ENCODE results near the gene LEKR1. TPM values are rescaled to one million over a fixed set of nuclear protein-coding genes. Genes with fewer than 3 reads are reported as not detected.
"Not testable (repeated sequence)": the region's sequence is repeated elsewhere in the genome, so short reads cannot be mapped to it uniquely, and the experiment has no call there.

LEKR1 gene
- polyA plus RNA-seq, 3 donors from 2014 or later, result 1.6 to 2.1 TPM; not detected in 1

DNA sequence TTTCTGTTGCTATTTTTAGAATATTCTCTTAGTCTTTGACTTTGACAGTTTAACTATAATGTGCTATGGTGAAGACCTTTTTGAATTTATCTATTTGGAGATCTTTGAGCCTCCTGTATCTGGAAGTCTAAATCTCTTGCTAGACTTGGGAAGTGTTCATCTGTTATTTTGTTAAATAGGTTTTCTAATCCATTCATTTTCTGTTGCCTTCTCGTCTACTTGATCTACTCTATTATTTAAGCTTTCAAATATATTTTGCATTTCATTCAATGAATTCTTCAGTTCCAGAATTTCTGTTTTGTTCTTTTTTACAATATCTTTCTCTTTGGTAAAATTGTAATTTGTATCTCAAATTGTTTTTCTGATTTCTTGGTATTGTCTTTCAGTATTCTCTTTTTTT lies 47.8 kb downstream of the LEKR1 start:
- peaks cover 31 to 59% (median 50%) of the 10 kb centered on the region in 6 donors for H3K9me3 Mint-ChIP-seq
- H3K4me3 Mint-ChIP-seq, result no peak overlapping the region
- no peaks in the 10 kb centered on the region for H3K4me1 Mint-ChIP-seq
- no peak for DNase-seq
- peaks cover 0 to 13% (median 11%) of the 10 kb centered on the region in 3 donors for H3K36me3 Mint-ChIP-seq
- peaks cover 0 to 1% (median 0%) of the 10 kb centered on the region in 3 donors for H3K27me3 Mint-ChIP-seq (ENCODE audit: low read depth in 3 of 3)
- H3K27ac Mint-ChIP-seq, result no peak overlapping the region

DNA sequence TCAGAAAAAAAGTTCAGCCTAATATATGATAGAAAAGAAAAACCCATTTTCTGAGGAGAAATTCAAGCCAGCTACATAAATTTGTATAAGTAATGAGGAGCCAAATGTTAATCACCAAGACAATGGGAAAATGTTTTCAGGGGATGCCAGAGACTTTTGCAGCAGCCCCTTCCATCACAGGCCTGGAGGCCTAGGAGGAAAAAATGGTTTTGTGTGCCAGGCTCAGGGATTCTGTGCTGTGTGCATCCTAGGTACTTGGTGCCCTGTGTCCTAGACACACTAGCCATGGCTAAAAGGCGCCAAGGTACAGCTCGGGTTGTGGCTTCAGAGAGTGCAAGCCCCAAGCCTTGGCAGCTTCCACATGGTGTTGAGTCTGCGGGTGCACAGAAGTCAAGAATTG lies 53.3 kb downstream of the LEKR1 start:
- not testable (repeated sequence) for H3K27ac Mint-ChIP-seq; H3K4me3 Mint-ChIP-seq; H3K4me1 Mint-ChIP-seq; DNase-seq; H3K27me3 Mint-ChIP-seq (ENCODE audit: low read depth in 3 of 3)
- Mint-ChIP-seq H3K9me3 (peaks cover 30 to 63% (median 45%) of the 10 kb centered on the region in 6 donors), H3K36me3 (peaks cover 3 to 14% (median 7%) of the 10 kb centered on the region in 3 donors)

DNA sequence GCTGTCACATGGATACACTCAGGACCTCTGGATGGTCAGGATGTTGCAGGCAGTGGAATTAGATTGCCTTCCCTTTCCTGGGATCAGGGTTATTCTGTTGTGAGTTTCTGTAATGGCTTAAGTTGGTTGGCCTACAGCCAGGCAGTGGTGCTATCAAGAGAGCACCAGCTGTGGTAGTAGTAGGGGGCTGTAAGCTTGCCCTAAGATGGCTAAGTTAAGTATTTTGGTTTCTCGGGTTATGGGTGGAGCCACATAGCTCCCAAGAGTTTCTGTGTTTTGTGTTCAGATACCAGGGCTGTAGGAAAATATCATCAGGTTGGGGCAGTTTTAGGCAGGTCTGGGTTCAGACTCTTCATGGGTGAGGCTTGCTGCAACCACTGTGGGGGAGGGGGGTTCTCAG lies 59.6 kb downstream of the LEKR1 start:
- no peak for DNase-seq
- Mint-ChIP-seq H3K27ac (no peak overlapping the region), H3K9me3 (peaks cover 0 to 21% (median 15%) of the 10 kb centered on the region in 6 donors), H3K36me3 (no peaks in the 10 kb centered on the region), H3K4me3 (no peak overlapping the region), H3K4me1 (no peaks in the 10 kb centered on the region), H3K27me3 (ENCODE audit: low read depth in 3 of 3) (no peaks in the 10 kb centered on the region)

DNA sequence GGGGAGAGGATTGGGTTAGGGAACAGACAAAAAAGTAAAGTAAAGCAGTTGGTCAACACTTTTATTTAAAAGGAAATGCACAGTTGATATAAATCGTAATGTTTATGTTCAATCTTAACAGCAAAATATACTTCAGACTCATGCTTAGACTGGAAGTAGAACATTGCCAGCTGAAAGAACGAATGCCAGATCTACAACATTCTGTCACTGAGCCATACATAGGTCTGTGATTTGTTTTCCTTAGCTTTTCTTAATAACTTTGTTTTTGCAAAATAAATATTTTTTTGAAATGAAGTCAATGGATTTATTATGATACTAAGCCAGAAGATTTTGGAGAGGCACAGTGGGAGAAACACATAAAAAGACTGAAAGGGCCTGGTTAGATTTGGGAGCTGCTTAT lies 62.0 kb downstream of the LEKR1 start:
- Mint-ChIP-seq H3K4me3 (no peak overlapping the region), H3K9me3 (peaks cover 0 to 19% (median 13%) of the 10 kb centered on the region in 6 donors), H3K36me3 (no peaks in the 10 kb centered on the region), H3K4me1 (no peaks in the 10 kb centered on the region), H3K27ac (no peak overlapping the region), H3K27me3 (ENCODE audit: low read depth in 3 of 3) (no peaks in the 10 kb centered on the region)
- no peak for DNase-seq

DNA sequence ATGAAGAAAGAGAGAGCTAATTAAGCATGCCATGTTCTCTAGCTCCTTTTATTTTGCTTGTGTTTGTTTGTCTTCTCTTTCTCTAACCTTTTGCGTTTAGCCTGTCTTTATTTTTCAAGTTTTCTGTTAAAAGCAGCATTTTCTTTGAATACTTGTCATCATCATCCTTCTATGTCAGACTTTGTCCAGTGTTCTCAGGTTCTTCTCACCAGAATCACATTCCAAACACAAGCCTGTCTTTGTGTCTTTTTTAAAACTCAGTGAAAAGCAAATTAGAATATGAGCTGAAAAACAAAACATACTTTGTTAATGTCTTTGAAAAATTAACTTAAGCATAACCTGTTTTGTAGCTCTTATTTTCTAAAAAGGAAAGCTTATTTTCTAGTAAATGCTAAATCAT lies 62.4 kb downstream of the LEKR1 start:
- Mint-ChIP-seq H3K4me1 (no peaks in the 10 kb centered on the region), H3K27ac (no peak overlapping the region), H3K4me3 (no peak overlapping the region), H3K36me3 (peaks cover 0 to under 1% (median 0%) of the 10 kb centered on the region in 3 donors), H3K9me3 (peaks cover 0 to 17% (median 10%) of the 10 kb centered on the region in 6 donors), H3K27me3 (ENCODE audit: low read depth in 3 of 3) (no peaks in the 10 kb centered on the region)
- no peak for DNase-seq

DNA sequence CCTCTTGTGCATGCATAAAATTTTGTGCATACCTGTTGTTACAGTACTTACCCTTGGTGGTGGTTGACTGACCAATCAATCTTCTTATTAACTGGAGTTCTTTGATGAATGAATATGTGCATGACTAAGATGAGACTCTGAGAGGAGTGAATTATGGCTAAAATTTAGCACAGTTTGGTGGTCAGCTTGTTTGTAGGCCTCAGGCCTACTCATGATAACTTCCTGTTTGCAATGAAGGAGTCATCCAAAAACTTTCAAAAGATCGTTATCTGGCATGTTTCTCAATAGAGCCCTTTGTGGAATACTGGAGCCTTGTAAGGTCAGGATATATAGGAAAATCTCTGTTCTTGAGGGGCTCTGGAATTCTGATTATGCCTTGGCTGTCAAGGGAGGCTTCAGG lies 66.5 kb downstream of the LEKR1 start:
- H3K27ac Mint-ChIP-seq, result no peak overlapping the region
- peaks cover 0 to 3% (median under 1%) of the 10 kb centered on the region in 6 donors for H3K9me3 Mint-ChIP-seq
- H3K4me3 Mint-ChIP-seq, result no peak overlapping the region
- peaks cover 0 to 4% (median 4%) of the 10 kb centered on the region in 3 donors for H3K36me3 Mint-ChIP-seq
- no peak for DNase-seq
- H3K4me1 Mint-ChIP-seq, result no peaks in the 10 kb centered on the region
- H3K27me3 Mint-ChIP-seq (ENCODE audit: low read depth in 3 of 3), result peaks cover 0 to 2% (median 0%) of the 10 kb centered on the region in 3 donors

DNA sequence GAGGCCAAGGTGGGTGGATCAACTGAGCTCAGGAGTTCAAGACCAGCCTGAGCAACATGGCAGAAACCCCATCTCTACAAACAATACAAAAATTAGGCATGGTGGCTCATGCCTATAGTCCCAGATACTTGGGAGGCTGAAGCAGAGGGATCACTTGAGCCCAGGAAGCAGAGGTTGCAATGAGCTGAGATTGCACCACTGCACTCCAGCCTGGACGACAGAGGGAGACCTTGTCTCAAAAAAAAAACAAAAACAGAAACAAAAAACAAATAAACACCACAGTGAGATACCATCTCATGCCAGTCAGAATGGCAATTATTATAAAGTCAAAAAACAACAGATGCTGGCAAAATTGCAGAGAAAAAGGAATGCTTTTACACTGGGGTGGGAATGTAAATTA lies 69.2 kb downstream of the LEKR1 start:
- H3K4me1 Mint-ChIP-seq; H3K27ac Mint-ChIP-seq; DNase-seq; H3K4me3 Mint-ChIP-seq; H3K9me3 Mint-ChIP-seq; H3K36me3 Mint-ChIP-seq; H3K27me3 Mint-ChIP-seq (ENCODE audit: low read depth in 3 of 3): not testable (repeated sequence)

DNA sequence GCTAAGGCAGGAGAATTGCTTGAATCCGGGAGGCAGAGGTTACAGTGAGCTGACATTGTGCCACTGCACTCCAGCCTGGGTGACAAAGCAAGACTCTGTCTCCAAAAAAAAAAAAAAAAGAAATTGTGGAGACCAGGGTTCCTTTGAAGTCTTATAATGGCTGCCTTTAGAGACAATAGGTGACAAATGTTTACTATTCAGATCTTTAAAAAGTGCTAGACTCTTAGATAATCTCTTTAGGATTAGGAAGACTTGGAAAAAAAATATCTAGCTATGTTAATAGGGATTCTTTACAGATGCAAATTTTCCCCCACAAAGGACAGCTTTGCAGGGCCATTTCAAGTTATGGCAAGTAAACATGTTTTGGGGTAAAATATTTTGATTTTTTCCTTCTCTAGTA lies 71.7 kb downstream of the LEKR1 start:
- H3K36me3 Mint-ChIP-seq; H3K27me3 Mint-ChIP-seq (ENCODE audit: low read depth in 3 of 3); H3K4me3 Mint-ChIP-seq: not testable (repeated sequence)

DNA sequence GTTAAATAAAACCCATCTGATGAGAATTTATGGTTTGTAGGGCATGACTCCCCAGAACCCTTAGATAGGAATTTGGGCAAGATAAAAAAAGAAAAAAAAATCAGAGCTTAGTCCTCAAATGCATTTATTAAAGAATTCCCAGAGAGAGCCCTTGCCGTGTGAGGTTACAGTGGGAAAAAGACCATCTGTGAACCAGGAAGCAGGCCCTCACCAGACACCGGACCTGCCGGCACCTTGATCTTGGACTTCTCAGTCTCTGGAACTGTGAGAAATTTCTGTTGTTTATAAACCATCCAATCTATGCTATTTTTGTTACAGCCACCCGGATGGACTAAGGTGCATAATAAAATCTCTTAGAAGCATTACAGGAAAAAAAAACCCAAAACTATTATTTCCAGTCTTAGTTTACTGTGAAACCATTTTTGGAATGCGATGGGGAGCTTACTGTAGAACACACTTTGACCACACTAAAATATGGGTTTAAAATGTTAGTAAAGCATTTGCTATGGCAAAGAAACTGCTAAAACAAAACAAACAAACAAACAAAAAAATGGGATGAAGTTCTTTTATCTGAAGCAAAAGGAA lies 72.2 kb downstream of the LEKR1 start:
- peaks cover 0 to 2% (median 0%) of the 10 kb centered on the region in 3 donors for H3K27me3 Mint-ChIP-seq (ENCODE audit: low read depth in 3 of 3)
- peaks cover 0 to 4% (median 4%) of the 10 kb centered on the region in 3 donors for H3K36me3 Mint-ChIP-seq
- no peak for DNase-seq
- H3K9me3 Mint-ChIP-seq, result peaks cover 0 to 3% (median under 1%) of the 10 kb centered on the region in 6 donors
- no peak overlapping the region for H3K4me3 Mint-ChIP-seq
- H3K27ac Mint-ChIP-seq, result no peak overlapping the region
- H3K4me1 Mint-ChIP-seq, result no peaks in the 10 kb centered on the region

More for the DNA sequence above, 71.7 kb downstream of the LEKR1 start:
- H3K4me1 Mint-ChIP-seq, H3K27ac Mint-ChIP-seq, H3K9me3 Mint-ChIP-seq, DNase-seq: not testable (repeated sequence)

DNA sequence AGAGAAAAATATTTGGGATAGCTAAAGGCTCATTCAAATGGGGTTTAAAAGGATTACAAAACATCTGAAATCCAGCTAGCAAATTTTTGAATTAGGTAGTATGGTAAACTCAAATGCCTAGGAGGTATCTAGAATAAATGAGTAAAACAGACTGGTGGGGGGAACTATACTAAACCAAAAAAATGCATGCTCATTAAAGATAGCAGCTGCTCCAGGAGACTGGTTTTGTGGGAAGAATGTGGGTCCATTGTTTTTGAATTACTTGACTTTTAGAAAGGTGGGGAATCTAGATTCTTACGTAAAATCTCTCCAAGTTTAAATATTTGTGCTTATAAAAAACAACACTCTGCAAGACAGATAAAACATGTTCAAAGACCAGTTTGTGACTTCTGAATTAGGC lies 73.8 kb downstream of the LEKR1 start:
- H3K27ac Mint-ChIP-seq, result no peak overlapping the region
- H3K36me3 Mint-ChIP-seq, result no peaks in the 10 kb centered on the region
- no peak overlapping the region for H3K4me3 Mint-ChIP-seq

DNA sequence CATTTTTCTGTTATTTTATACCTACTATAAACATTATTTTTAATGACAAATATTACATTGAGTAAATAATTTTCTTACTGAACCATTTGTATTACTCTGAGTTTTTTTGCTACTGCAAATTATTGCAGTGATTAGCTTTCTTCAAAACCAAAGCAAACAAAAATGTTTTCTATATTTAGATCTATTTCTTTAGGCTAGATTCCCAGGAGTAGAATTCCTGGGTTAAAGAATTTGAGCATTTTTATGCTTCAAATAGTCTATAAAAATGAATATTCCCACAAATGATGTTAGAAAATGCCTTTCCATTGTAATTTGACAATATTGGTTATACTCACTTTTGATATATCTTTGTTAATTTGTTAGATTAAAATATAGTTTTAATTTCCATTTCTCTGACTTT lies 76.8 kb downstream of the LEKR1 start:
- no peak overlapping the region for H3K4me3 Mint-ChIP-seq
- H3K9me3 Mint-ChIP-seq, result no peaks in the 10 kb centered on the region
- DNase-seq, result no peak
- no peak overlapping the region for H3K27ac Mint-ChIP-seq
- no peaks in the 10 kb centered on the region for H3K4me1 Mint-ChIP-seq
- H3K36me3 Mint-ChIP-seq, result no peaks in the 10 kb centered on the region
- H3K27me3 Mint-ChIP-seq (ENCODE audit: low read depth in 3 of 3), result peaks cover 0 to 2% (median 0%) of the 10 kb centered on the region in 3 donors

More for the DNA sequence above, 73.8 kb downstream of the LEKR1 start:
- Mint-ChIP-seq H3K9me3 (no peaks in the 10 kb centered on the region), H3K27me3 (ENCODE audit: low read depth in 3 of 3) (no peaks in the 10 kb centered on the region), H3K4me1 (no peaks in the 10 kb centered on the region)
- DNase-seq, result no peak

DNA sequence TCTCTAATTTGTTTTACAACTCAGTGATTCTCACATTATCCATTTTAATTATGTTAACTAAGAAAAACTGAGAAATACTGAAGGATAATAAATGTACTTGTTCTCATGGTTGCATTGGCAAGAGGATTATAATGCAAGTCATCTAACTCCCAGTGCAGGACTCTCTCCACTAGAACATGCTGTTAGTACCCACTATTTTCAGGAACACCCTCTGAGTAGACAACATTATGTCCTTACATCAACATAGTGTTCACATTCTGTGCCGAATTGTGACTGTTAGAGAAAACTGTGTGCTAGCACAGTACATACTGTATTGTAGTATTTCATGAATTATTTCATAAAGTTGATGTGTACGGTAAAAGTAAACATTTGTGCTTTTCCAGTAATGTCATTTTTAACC lies 80.1 kb downstream of the LEKR1 start:
- Mint-ChIP-seq H3K4me3 (no peak overlapping the region), H3K27ac (no peak overlapping the region), H3K9me3 (no peaks in the 10 kb centered on the region), H3K36me3 (no peaks in the 10 kb centered on the region), H3K27me3 (ENCODE audit: low read depth in 3 of 3) (peaks cover 0 to 4% (median 0%) of the 10 kb centered on the region in 3 donors), H3K4me1 (no peaks in the 10 kb centered on the region)
- DNase-seq, result no peak

DNA sequence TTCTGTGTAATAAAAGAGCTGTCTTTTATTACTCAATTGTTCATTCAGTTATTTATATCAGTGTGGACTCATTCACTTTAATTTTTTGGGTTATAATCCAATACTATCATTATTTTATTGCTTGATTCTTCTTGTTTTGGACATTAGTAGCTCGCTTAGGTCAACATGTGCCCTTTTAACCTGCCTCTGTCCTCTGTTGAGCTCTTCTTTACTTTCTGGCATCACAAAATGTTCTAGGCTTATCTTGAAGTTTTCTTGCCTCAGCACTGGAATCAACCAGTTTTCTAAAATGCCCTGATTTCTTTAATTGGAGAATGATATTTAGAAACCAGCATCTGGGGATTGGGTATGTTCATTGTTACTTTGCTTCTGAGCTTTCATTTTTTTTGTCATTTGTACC lies 82.2 kb downstream of the LEKR1 start:
- H3K4me3 Mint-ChIP-seq, result no peak overlapping the region
- H3K4me1 Mint-ChIP-seq, result no peaks in the 10 kb centered on the region
- no peak overlapping the region for H3K27ac Mint-ChIP-seq
- H3K9me3 Mint-ChIP-seq, result no peaks in the 10 kb centered on the region
- DNase-seq, result no peak
- H3K36me3 Mint-ChIP-seq, result no peaks in the 10 kb centered on the region
- peaks cover 0 to 4% (median 2%) of the 10 kb centered on the region in 3 donors for H3K27me3 Mint-ChIP-seq (ENCODE audit: low read depth in 3 of 3)

DNA sequence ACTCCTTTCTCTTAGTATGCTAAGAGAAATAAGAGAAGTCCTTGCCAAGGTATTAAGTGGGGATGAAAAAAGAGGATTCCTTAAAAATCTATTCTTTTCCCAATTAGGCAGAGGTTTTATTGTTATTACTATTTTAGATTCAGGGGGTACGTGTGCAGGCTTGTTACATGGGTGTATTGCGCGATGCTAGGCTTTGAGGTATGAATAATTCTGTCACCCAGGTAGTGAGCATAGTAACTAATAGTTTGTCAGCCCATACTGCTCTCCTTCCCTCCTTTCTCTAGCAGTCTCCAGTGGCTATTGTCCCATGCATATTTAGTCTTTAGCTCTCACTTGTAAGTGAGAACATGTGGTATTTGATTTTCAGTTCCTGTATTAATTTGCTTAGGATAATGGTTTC lies 83.9 kb downstream of the LEKR1 start:
- peaks cover 0 to 1% (median 0%) of the 10 kb centered on the region in 6 donors for H3K9me3 Mint-ChIP-seq
- no peak overlapping the region for H3K4me3 Mint-ChIP-seq
- H3K36me3 Mint-ChIP-seq, result no peaks in the 10 kb centered on the region
- DNase-seq, result no peak
- H3K27me3 Mint-ChIP-seq (ENCODE audit: low read depth in 3 of 3), result peaks cover 0 to 4% (median 2%) of the 10 kb centered on the region in 3 donors
- H3K4me1 Mint-ChIP-seq, result no peaks in the 10 kb centered on the region
- no peak overlapping the region for H3K27ac Mint-ChIP-seq

DNA sequence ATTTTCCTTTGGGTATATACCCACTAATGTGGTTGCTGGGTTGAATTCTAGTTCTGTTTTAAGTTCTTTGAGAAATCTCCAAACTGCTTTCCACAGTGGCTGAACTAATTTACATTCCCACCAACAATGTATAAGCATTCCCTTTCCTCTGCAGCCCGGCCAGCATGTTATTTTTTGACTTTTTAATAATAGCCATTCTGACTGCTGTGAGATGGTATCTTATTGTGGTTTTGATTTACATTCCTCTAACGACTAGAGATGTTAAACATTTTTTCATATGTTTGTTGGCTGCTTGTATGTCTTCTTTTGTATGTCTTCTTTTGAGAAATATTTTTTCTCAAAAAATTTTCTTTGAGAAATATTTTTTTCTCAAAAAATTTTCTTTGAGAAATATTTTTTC lies 84.7 kb downstream of the LEKR1 start:
- not testable (repeated sequence) for H3K27me3 Mint-ChIP-seq (ENCODE audit: low read depth in 3 of 3); H3K4me1 Mint-ChIP-seq; H3K36me3 Mint-ChIP-seq

More for the DNA sequence above, 84.7 kb downstream of the LEKR1 start:
- DNase-seq, H3K27ac Mint-ChIP-seq, H3K9me3 Mint-ChIP-seq, H3K4me3 Mint-ChIP-seq: not testable (repeated sequence)
